Endothelial cell of umbilical vein (primary cell): ENCODE measurements around the gene GEMIN7.

Source experiments
- CTCF ChIP-seq, 2 donors: IDR thresholded peaks; 1 replicate in 1 of 2; 2 replicates in 1 of 2; pipeline ENCODE4 v1.5.1; 2011; ENCODE audit warnings: low read length in 2 of 2, mild to moderate bottlenecking in 2 of 2, moderate library complexity in 2 of 2, control low read depth in 1 of 2, inconsistent platforms in 1 of 2, low read depth in 1 of 2; ENCODE audit not compliant: insufficient read depth in 1 of 2; ENCODE audit errors: extremely low read depth in 1 of 2
- EZH2 ChIP-seq: IDR thresholded peaks from 2 replicates; pipeline ENCODE4 v1.6.1; 2012; ENCODE audit warnings: borderline replicate concordance, low read depth, mild to moderate bottlenecking, moderate library complexity, low read length, inconsistent platforms; ENCODE audit not compliant: severe bottlenecking
- MYC ChIP-seq: IDR thresholded peaks from one replicate; pipeline ENCODE4 v1.6.1; 2011; ENCODE audit warnings: mild to moderate bottlenecking, low read depth, low read length

- no peak for TF ChIP-seq EZH2
- no peak for TF ChIP-seq CTCF (IDR thresholded peaks at IDR 0.05; ENCODE audit: extremely low read depth in 1 of 2, insufficient read depth in 1 of 2, low read depth in 1 of 2, low read length in 2 of 2)
- TF ChIP-seq MYC = no peak
Observed at GRCh38 chr19:45137179-45137761, 58.2 kb downstream of the GEMIN7 start.
